ENCODE measurements around the gene MACROD1. TPM values are rescaled to one million over a fixed set of nuclear protein-coding genes. Genes with fewer than 3 reads are reported as not detected.
"Not testable (repeated sequence)": the region's sequence is repeated elsewhere in the genome, so short reads cannot be mapped to it uniquely, and the experiment has no call there.

The MACROD1 gene
- total RNA-seq, 1 donor from 2014 or later: 86.2 TPM

DNA sequence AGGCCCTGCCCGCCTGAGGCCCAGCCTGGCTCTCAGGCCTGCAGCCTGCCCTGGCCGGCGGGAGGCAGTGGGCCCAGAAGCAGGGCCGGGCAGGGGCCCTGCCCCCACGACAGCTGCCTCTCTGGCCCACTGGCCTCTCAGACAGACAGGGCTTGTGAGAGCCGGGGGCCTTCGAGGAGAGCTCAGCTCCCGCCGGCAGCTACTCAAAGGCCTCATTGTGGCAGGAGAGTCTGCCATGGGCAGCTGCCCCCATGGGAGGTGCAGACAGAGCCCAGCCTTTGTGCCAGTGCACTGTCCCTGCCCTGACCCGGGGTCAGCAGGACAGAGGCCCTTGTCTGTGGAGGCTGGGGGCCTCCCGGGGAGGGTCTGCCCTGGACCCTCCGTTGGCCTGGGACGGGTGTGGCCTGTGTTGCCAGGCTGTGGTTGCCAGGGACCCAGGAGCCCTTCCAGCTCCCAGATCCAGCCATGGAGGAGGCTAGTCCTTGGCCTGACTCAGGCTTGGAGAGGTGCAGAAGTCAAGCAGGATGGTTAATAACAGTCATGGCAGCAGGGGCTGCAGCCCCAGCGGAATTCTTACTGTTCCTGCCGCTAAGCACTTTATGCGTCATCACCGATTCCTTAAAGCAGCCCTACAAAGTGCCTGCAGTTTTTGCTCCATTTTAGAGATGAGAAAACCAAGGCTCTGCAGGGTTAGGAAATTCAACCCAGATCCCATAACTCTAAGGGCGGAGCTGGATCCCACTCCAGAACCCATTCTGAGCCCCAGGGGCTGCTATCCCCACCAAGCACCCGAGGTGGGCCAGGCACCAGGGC, 117.7 kb downstream of the MACROD1 start:
- DNase-seq (ENCODE audit: low spot score): no peak
- intact Hi-C loops (cut with DNase I): no loop called here

DNA sequence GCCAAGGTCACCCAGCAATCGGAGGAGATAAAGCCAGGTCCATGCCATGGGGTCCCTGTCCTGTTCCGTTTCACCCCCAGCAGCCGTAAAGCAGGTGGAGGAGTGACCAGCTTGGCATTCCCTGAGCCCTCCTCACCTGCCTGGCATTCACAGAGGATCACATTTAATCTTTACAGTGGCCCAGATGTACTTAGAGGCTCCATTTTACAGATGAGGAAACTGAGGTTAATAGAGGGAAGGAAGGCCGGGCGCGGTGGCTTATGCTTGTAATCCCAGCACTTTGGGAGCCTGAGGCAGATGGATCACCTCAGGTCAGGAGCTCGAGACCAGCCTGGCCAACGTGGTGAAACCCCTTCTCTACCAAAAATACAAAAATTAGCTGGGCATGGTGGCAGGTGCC, 118.5 kb downstream of the MACROD1 start:
- DNase-seq (ENCODE audit: low spot score); intact Hi-C loops (cut with DNase I): not testable (repeated sequence)

DNA sequence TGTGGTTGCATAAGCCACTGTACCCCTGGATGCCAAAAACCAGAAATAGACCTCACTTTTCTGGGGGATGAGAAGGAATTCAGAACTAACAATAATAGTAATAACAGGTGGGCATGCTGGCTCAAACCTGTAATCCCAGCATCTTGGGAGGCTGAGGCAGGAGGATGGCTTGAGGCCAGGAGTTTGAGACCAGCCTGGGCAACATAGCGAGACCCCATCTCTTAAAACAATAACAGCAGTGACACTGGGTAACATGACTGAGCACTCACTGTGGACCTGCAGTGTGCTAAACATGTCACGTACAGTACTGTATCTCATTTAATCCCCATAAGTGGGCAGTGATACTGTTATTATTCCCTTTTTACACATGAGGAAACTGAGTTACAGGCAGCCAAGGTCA, 120.2 kb downstream of the MACROD1 start:
- no peak for DNase-seq (ENCODE audit: low spot score)
- intact Hi-C loops (cut with DNase I): no loop called here

GRCh38 chr11:64044730-64045393, 121.1 kb downstream of the MACROD1 start:
- intact Hi-C loops (cut with DNase I): no loop called here
- DNase-seq (ENCODE audit: low spot score): no peak

- no peak for DNase-seq (ENCODE audit: low spot score)
- intact Hi-C loops (cut with DNase I): no loop called here
These were observed 122.4 kb downstream of the MACROD1 start for GRCh38 chr11:64043545-64043944.

- intact Hi-C loops (cut with DNase I): no loop called here
- no peak for DNase-seq (ENCODE audit: low spot score)
These were observed 123.6 kb downstream of the MACROD1 start for GRCh38 chr11:64042301-64042700.

DNA sequence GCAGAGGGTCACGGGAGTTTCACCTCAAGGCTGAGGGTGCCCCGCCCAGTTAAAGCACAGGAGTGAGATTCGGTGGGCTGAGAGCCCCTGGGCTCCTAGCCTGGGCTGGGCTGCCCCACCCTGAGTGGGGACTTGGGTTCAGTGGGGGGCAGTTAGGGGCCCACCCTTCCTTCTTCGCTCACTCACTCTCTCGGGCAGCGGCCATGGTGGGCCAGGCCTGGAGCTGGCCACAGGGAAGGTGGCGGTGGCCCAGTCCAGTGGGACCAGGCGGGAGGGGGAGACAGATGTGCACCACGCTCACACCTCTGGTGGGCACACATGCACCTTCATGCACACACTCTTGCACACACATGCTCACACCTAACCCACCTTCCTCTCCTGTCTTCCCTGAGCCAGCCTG, 124.1 kb downstream of the MACROD1 start:
- intact Hi-C loops (cut with DNase I): no loop called here
- DNase-seq (ENCODE audit: low spot score): no peak

- intact Hi-C loops (cut with DNase I): no loop called here
- DNase-seq (ENCODE audit: low spot score): no peak
These were observed 125.1 kb downstream of the MACROD1 start for GRCh38 chr11:64040684-64041322.

DNA sequence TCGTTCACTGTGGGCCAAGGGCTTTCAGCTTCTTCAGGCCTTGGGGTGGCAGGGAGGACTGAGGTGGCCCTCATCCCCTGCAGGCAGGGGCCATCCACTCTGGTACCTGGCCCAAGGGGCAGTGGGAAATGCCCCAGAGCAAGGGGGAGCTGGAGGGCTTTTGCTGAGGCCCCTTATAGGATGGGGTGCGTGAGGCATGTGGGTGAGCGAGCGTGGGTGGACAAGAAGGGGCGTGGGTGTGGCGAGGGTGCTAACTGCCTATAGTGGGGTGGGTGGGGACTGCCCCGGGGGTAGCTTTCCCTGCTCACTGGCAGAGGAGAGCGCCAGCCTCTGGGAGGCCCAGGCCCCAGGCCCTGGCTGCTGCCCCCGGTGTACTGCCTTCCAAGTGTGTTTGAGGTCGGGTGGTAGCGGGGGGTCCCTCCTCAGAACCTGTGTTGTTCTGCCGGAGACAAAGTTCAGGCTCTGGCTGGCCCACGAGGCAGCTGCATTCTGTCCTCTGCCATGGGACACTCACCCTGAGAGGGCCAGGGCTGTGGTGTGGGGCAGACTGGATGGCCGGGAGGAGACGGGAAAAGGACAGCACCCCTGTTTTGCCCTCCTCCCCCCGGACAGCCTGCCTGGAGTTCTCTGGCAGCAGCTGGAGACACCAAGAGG, 126.8 kb downstream of the MACROD1 start:
- intact Hi-C loops (cut with DNase I): no loop called here
- no peak for DNase-seq (ENCODE audit: low spot score)

DNA sequence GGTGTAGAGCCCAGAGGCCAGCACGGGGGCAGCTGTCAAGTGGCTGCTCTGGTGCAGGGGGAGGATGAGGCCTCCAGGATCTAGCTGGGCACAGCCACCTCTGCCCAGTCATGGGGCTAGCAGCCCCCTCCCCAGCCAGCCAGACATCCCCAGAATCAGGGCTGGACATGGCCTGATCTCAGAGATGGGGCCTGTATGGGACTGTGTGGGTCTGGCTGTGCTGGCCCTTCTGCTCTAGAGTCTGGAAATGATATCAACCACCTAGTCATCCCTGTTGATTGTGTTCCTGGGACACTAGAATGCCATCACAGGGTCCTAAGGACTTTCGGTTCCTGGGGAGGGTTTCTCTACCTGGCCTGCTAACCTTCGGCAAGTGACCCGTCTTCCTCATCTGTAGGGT, 127.4 kb downstream of the MACROD1 start:
- intact Hi-C loops (cut with DNase I): no loop called here
- DNase-seq (ENCODE audit: low spot score): no peak

DNA sequence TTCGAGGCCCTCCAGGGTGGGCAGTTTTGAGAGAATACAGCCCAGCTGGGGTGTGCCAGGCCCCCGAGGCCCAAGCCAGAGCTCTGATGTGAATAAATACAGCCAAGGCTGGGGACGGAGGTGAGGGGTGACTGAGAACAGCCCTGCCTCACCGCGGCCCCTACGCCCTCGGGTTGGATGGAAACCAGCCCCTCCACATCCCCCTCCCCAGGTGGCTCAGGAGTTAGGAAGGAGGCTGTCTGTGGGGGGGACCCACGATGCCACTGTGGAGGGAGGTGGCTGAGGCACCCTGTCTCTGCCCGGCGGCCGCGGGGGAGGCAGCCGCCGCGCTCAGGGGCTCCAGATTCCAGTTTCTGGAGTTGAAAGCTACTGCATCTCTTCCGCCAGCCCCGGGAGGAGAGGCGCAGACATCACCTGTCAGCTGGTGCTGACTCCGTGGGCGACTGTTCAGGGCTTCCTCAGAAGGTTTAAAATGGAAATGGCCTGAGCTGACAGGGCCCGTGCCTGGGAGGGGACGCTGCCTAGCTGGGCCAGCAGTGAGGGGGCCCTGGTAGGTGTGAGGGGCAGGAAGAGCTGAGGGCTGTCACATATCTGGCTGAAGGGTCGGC, 128.8 kb downstream of the MACROD1 start:
- no peak for DNase-seq (ENCODE audit: low spot score)
- intact Hi-C loops (cut with DNase I): no loop called here

- DNase-seq (ENCODE audit: low spot score): no peak
- intact Hi-C loops (cut with DNase I): no loop called here
These were observed 129.6 kb downstream of the MACROD1 start for GRCh38 chr11:64036087-64037026.

DNA sequence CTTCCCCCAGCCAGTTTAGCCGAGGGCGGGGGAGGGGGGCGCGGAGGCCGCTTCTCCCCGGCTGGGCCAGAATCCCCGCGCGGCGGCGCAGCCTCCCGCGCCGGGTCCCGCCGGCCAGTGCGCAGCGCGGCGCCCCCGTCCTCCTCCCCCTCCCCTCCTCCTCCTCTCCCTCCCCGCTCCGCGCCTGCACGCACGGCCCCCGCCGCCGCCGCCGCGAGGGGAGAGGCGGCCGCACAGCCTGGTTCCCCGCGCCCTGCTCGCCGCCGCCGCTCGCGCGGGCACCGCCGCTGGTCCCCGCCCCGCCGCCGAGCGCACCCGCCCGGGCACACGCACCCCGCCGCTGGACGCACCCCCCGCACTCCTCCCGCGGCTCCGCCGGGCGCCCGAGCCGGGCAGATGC, 130.3 kb downstream of the MACROD1 start, which contains the start of gene FLRT1:
FLRT1 (plus strand) TSS at position 356 of the 400 bp plus-strand sequence. CDS start 80,337 bp downstream, outside the sequence.
- DNase-seq (ENCODE audit: low spot score): no peak
- intact Hi-C loops (cut with DNase I): no loop called here

DNA sequence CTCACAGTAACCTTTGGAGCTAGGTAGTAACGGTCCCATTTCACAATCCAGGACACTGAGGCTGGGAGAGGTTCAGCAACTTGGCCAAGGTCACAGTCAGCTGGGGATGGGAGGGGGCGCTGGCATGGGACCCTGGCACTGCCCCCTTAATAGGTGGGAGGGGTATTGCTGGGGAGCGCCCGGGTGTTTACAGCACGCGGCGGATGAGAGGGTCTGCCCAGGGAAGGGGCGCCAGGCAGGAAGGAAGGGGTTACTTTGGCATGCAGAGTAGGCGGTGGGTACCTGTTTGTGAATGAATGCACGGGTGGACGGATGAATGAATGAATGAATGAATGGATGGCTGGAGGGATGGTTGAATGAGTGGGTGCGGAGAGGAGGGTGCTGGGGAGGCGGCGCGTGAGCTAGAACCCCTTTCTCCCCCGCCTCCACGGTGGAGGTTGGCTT, 130.8 kb downstream of the MACROD1 start:
- DNase-seq (ENCODE audit: low spot score): no peak
- intact Hi-C loops (cut with DNase I): no loop called here

- intact Hi-C loops (cut with DNase I): no loop called here
- DNase-seq (ENCODE audit: low spot score): no peak
These were observed 131.5 kb downstream of the MACROD1 start for GRCh38 chr11:64034411-64034811.

DNA sequence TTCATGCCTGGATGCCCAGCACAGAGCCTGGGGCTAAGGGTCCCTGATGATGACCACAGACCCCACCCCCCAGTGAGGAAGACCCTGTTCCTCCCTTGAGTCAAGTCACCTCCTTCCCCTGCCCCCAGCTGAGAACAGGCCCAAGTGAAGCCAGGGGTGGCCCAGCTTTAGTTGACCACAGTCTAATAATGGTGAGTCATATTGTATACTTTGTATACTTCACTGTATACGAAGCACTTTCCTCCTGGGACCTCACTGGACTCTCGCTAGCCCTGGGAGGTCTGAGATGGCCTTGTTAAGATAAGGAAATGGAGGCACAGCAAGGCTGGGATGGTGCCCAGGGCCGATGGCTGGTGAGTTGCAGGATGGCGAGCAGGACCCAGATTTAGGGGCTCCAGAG, 133.9 kb downstream of the MACROD1 start:
- DNase-seq (ENCODE audit: low spot score): no peak
- intact Hi-C loops (cut with DNase I): no loop called here

- intact Hi-C loops (cut with DNase I): no loop called here
- no peak for DNase-seq (ENCODE audit: low spot score)
These were observed 134.9 kb downstream of the MACROD1 start for GRCh38 chr11:64031001-64031400.

- intact Hi-C loops (cut with DNase I): no loop called here
- no peak for DNase-seq (ENCODE audit: low spot score)
These were observed 136.1 kb downstream of the MACROD1 start for GRCh38 chr11:64029773-64030172.

Measured in cardiac septum (tissue), 1 donor.